NCI-H187 treated with DMSO at 0.1 percent for 48 hours (cell line): ENCODE data around the gene MUTYH.

Source experiments
- DNase-seq: peaks from one replicate; lab custom pipeline; 2025; lab: John Stamatoyannopoulos, UW

Gene MUTYH

DNA sequence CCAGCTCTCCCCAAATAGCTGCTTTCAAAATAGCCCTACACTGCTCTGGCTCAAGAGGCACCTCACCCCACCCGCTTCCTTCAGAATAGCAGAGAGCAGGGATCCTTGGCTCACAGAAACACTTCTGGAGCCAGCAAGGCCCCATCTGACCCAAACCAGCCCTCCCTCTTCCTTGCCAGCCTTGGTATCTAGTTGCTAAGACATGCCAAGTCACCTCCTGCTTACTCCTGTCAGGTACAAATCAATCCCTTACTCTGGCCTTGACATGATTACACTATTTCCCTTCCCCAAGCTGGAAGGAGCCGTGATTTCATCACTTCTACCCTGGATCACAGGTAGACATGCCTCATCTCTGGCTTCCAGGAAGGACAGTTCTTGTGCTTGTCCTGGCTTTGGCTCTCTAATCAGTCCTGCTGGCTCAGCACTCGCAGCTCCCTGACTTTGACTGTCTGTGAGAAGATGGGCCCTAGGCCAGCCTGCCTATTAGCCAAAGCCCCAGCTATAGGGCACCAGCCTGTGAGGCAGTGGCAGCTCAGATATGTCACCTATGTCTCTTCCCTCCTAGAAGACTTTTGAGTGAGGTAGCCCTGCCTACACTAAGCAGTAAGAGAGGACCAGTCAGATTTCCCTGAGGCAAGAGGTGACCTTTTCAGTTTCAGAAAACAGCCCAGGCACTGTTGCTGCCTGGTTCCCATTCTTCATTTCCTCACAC lies 8.9 kb upstream of the MUTYH start:
- DNase-seq = no peak

DNA sequence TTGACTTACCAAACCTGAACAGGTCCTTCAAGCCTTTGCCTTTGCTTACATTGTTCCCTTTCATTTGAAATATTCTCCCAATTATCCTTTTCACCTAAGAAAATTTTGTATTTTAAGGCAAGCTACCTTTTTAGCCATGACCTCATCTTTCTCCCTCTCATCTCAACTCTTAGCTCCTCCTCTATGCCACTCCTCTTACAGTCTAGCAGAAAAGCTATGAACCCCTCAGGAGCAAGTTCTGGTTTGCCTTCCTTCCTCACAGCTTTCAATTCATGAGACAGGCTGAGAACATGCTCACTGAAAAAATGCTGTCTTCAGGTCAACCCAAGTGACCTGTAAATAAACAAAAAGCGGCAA lies 8.3 kb upstream of the MUTYH start:
- no peak for DNase-seq

DNA sequence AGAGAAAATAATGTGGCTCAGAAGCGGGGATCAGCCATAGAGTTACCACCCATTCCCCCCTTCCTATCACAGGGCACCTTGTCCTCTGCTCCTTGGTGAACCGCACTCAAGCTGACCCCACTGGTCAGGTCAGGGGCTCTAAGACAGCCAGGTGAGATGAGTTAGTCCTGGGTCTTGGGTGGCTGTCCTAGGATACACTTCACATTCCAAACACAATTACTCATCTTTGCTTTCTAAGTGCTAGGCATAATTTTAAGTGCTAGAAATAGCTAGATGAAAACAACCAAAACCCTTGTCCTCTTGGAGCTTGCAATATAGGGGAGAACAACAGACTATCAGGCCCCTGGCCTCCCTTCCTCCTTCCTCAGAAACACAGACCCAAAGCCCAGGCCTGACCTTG lies 7.8 kb upstream of the MUTYH start:
- DNase-seq = no peak

DNA sequence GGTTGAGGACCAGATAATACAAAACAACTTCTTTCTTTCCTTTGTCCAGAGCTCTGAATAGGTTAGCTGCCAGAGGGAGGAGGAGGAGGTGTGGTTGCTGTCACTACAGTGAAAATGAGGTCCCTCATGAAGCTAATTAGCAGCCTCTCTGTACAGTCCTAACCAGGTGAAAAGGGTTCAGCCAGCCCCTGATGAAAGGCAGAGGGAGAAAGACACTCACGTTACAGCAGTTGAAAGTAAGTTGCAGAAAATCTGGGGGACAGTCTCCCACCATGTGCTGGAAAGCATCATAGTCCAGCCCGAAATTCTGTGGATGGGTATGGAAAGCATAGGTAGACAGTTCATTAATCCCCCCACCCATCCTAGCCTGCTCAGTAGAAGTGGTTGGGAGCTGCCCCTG lies 6.2 kb upstream of the MUTYH start:
- no peak for DNase-seq

DNA sequence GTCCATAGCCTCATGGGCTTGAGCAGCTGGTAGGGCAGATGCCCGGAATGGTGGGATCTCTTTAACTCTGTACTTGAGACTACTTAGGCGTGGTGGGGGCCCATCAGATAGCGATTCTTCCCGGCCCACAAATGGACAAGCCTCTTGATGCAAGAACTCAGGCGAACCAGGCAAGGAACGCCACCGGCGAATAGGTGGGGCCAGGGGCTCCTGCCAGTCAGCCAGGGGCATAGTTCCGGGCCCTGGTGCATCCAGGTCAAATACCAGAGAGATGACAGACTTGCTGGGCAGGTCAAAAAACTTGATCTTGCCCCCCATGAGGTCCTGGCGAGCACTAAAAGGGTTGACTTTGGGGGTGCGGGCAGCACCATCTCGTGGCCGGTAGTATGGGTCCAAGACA lies 4.8 kb upstream of the MUTYH start:
- DNase-seq = no peak

DNA sequence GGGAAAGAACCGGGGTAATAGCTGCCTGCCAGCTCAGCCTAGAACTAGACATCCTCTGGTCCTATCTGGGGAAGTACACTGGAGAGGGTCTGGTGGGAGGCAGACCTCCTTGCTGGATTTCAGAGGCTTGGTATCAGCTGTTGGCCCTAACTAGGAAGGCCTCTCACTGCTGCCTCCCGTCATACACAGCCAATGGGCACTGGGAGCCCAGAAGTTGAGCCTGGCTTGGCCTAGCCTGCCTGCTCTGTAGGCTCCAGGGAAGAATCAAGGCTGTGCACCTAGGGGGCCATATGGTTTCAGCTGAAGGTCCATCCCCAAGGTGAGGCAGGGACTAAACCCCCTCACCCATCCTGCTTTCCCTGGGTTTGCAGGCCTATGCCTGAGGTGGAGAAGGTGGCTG lies 4.3 kb upstream of the MUTYH start:
- DNase-seq = no peak

DNA sequence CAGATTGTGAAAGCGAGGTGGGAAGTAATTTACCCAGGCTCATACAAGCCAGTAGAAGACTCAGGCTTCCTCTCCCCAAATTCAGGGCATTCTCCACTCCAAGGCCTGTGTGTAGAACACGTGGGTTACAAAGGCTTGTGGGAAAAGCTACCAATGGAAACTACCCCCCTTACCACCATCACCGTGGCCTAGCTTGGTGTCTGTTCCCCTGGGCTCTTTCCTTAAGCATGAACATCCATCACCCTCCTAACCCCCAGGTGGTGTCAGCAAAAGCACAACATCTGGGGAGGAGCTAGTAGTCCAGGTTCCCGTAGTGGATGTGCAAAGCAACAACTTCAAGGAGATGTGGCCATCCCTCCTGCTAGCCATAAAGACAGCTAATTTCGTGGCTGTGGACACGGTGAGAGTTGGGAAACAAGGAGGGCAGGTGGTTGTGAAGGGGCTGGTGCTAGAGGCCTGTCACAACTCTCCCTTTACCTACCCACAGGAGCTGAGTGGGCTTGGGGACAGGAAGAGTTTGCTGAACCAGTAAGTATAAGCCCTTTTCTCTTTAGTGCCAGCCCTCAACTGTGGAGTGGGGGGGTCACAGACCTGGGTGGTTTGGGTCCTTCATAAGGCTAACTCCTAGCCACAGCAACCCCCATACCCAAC lies 701 bp upstream of the MUTYH start:
- DNase-seq = no peak

DNA sequence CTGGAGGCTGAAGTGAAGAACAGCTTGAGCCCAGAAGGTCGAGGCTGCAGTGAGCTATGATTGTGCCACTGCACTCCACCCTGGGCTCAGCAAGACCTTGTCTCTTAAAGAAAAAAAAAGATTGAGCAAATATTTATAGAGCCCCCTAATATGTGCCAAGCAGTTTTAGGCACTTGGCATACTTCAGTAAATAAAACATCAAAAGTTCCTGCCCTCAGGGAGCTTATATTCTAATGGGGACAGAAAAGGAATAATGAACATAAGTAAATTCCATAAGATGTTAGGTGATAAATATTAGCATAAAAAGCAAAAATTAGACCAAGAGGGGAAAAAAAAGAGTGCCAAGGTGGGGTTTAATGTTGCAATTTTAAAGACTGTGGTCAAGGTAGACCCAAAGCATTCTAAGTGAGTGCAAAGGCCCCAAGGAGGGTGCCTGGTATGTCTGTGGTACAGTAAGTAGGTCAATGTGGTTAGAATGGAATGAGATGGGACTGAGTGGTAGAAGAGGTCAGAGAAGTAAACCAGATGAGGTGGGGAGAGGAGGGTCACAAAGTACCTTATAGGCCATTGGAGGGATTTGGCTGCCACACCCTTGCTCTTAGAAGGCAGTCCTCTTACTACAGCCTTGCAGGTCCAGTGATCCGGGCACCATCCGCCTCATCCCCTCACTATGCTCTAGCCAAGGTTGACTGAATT lies 2.5 kb downstream of the MUTYH start:
- DNase-seq = no peak

DNA sequence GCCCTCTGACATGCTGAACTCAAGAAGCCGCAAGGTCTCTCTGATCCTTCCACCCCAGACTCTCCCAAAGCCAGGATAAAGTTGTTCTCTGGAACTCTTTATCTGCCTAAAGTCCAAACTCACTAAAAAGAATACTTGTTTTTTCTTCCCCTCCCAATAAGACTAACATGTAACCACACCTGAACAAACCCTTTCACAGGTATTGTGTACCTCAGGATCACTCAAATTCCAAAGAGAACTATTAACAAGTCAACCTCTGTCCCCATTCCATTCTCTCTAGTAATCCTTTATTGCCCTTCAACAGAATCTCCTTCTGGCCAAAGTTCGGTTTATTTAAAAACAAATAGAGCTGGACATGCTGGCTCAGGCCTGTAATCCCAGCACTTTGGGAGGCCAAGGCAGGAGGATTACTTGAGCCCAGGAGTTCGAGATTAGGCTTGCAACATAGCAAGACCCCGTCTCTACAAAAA lies 4.3 kb downstream of the MUTYH start:
- DNase-seq = no peak

DNA sequence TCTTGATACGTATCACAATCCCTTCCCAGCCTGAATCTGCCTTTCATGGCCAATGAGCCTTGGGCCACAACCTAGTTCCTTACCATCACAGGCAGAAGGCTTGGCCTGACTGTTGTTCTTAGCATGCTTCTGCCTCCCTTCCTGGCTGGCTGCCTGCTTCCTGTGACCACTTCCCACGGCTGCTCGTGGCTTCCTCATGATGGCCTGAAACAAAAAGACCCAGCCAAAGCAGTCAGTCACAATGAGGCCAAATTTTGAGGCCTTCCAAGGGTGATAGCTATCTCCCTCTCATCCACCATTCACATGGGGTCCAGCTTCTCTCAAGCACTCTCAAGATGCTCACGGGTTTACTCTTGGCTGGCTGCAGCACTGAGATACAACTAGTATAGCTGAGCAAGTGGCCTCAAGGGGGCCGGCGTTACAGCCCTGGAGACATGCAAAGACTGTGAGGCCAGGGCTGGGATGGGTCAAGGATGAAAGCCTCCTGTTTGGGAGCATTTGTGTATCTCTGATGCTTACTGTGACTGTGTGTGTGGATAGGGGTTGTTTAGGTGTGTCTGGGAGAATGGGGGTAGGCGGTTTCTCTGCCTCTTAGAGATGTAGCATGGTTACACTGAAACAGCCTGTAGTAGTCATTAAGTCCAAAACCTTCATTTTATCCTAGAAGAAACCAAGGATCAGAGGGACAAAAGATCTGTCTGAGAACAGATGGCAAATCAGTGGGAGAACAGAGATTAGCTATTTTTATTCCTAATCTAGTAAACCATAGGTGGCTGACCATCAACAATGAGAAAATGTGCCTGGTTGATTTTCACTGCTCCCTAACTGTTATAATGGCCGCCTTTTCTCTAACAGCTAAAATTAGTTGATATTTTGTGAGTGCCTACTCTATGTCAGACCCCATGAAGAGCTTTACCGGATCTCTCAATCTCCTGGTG lies 5.7 kb downstream of the MUTYH start:
- DNase-seq = no peak

DNA sequence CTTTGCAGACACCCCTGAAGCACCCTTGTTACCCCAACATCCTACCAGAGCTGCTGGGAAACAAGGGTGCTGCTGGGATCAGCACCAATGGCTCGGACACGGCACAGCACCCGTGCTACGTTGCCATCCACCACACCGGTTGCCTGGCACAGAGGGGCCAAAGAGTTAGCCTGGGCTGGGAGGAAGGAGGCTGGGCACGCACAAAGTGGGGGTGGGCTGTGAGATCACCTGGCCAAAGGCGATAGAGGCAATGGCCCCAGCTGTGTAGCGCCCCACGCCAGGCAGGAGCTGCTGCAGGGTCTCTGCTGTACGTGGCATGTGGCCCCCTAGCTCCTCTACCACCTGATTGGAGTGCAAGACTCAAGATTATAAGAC lies 7.9 kb downstream of the MUTYH start:
- no peak for DNase-seq

DNA sequence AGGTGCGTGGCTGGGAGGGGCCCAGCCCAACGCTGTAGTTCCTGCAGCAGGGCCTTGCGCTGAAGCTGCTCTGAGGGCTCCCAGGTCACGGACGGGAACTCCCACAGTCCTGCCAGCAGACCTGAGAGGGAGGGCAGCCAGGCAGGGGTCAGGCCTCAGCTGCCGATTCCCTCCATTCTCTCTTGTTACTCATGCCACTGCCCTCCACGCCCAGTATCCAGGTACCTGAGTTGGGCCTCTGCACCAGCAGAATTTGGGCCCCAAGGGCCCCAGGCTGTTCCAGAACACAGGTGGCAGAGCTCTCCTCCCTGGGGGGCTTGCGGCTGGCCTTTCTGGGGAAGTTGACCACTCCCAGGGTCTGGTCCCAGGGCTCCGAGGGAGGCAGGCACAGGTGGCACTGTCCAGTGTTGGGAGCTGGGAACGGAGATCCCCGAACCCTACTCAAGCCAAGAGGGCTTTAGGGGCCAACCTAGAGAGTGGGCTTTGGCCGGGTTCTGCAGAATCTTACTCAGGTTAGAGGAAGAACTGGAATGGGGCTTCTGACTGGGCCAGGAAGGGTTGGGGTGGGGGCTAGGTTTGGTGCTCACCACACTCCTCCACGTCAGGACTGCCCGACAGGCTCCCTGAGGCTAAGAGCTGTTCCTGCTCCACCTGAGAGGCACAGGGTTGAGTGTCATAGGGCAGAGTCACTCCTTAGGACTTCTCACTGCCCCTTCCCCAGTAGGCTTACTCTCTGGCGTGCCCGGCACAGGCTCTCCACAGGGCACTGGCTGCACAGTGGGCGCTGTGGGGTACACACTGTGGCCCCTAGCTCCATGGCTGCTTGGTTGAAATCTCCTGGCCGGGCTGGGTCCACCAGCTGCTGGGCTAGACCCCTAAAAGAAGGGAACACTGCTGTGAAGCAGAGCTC lies 8.5 kb downstream of the MUTYH start:
- DNase-seq = no peak

DNA sequence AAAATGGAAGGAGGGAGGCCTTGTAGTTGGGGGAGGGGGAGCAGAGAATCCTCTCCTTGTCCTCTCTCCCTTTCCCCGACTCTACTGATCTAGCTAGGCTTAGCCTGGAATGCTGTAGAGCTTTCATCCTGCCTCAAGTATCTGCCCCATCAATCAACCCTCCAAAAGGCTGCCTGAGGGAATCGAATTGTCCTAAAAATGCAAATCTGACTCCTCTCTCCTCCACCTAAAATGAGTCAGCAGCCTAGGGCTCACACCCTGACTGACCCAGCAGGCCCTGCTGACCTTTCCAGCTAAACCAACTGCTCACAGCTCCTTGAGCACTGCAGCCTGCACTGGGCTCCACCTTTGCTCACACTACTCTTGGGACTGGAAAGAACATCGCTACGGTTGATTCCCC lies 10.8 kb downstream of the MUTYH start:
- DNase-seq = no peak

DNA sequence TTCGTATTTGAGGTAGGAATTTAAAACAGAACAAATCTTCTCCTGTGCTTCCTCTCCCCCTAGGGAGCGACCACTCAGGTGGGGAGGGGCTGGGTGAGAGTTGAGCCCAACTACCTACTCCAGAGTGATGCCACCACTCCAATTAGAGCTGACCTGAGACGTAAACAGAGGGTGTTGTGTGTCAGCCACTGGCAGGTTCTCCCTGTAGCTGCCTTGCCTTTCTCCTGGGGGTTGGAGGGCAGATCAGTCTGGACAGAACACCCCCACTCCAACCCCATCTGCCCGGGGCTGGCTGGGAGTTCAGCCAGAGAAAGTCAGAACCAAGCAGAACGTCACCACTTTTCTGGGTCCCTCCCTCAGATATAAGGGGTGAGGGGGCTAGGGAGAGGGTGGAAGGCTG lies 11.6 kb downstream of the MUTYH start:
- no peak for DNase-seq

DNA sequence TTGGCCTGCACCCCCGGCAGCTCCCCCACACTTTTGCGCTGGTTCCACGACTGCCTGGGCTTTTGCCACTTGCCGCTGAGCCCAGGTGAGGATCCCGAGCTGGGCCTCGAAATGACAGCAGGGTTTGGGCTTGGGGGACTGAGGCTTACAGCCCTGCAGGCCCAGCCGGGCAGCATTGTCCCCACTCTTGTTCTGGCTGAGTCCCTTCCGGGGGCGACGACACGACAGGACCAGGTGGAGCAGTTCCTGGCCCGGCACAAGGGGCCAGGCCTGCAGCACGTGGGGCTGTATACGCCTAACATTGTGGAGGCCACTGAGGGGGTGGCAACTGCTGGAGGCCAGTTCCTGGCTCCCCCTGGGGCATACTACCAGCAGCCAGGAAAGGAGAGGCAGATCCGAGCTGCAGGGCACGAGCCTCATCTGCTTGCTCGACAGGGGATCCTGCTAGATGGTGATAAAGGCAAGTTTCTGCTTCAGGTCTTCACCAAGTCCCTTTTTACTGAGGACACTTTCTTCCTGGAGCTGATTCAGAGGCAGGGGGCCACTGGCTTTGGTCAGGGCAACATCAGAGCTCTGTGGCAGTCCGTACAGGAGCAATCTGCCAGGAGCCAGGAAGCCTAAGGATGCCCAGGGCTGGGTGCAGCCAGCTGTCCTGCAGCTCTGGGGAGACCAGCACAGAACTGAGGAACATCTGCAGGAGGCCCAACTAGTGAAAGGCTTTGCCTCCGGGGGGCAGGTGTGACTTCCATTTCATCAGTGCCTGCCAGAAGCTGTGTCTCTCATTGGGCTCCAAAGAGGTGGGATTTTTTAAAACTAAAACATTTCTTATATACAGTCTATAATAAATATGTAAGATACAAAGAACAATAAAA lies 12.4 kb downstream of the MUTYH start:
- no peak for DNase-seq

DNA sequence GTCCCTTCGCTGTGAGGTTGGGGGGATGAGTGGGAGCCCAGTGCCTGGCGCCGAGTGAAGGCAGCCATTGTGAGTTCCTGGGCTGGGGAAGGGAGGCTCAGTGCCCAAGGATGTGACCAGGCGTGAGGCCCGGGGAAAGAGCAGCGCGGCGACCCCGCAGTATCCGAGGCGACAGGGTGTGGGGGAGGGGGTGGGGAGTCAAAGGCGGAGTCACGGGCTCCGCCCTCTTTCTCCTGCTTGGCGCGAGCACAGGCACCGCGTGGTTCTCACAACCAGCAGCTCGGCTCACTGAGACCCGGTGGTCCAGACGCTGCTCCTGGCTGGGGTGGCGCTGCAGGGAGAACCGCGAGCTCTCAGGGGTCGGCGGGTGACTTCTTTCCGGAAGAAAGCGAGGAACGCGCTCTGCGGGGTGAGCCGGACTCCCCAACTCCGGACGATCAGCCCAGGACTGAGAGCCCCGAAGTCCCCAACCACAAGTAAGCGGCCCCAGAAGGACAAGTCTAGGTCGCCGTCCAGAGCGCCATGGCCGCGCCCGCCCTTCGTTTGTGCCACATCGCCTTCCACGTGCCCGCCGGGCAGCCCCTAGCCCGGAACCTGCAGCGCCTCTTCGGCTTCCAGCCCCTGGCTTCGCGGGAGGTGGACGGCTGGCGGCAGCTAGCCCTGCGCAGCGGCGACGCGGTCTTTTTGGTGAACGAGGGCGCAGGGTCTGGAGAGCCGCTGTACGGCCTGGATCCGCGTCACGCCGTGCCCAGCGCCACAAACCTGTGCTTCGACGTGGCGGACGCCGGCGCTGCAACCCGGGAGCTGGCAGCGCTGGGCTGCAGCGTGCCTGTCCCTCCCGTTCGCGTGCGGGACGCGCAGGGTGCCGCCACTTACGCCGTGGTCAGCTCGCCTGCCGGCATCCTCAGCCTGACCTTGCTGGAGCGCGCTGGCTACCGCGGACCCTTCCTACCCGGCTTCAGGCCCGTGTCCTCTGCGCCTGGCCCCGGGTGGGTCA lies 13.3 kb downstream of the MUTYH start, which contains the start of gene HPDL:
HPDL (plus strand) TSS at position 269 of the 997 bp plus-strand sequence; CDS start at position 523, 254 bp downstream.
- peak; percentile 3 for DNase-seq

DNA sequence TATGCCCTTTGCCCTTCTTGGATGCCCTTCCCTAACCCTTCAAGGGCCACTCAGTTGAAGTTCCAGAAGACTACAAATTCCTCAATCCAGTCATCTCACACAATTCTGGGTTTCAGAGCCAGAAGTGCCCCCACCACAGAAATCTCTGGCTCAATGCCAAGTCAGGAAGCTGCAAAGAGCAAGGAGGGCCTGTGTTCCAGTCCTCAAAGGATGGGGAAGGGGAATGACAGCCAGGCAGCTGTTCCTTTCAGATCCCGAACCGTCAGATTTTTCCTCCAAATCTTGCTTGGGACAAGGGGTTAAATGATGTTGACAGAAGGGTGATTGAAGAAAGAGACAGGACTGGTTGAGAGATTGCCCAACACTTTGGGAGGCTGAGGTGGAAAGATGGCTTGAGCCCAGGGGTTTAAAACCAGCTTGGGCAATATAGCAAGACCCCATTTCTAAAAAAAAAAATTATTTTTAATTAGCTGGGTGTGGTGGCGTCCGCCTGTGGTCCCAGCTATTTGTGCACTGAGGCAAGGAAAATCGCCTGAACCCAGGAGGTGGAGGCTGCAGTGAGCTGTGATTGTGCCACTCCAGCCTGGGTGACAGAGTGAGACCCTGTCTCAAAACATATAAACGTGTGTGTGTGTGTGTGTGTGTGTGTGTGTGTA lies 14.3 kb downstream of the MUTYH start:
- no peak for DNase-seq

DNA sequence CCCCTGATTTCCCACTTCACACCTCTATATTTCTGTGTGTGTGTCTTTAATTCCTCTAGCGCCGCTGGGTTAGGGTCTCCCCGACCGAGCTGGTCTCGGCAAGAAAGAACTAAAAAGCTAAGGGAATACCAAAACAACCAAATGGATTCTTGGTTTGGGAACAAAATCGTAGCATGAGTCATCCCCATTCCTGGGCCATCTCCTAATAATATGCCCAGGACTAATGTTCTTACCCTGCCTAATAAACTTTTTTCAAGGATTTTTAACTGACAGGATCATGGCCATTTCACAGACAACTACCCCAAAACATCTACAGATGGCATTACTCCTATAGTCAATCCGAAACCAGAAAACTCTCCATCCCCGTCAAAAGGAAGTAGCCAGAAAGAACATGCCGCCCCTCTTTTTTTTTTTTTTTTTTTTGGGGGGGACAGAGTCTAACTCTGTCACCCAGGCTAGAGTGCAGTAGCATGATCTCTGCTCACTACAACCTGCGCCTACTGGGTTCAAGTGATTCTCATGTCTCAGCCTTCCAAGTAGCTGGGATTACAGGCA lies 17.7 kb downstream of the MUTYH start:
- DNase-seq = no peak
